Liver (tissue), 3 donors: Measurements from ENCODE around the gene ATP10A.

Experiments
- CTCF ChIP-seq: fragments of 150-350 bp; IDR thresholded peaks from 2 replicates; pipeline ENCODE4 v1.5.1; 2017; ENCODE audit warnings: improper control_type of control experiment, low read depth, low read length; ENCODE audit not compliant: missing input control
- EGR1 ChIP-seq, 2 donors: IDR thresholded peaks; 2 replicates each; pipeline ENCODE4 v1.6.1; 2016 to 2018; ENCODE audit warnings: antibody characterized with exemption in 2 of 2, low read depth in 2 of 2
- HNF4A ChIP-seq, 2 donors: conservative IDR thresholded peaks; 2 replicates each; pipeline ENCODE4 v1.6.1; 2016; ENCODE audit warnings: antibody characterized with exemption in 2 of 2, mild to moderate bottlenecking in 2 of 2
- RAD21 ChIP-seq, 2 donors: IDR thresholded peaks; 2 replicates each; pipeline ENCODE4 v1.6.1; 2016; ENCODE audit warnings: antibody characterized with exemption in 2 of 2, mild to moderate bottlenecking in 2 of 2
- RXRA ChIP-seq, 2 donors: IDR thresholded peaks; 2 replicates each; pipeline ENCODE4 v1.6.1; 2017 to 2018; ENCODE audit warnings: antibody characterized with exemption in 2 of 2, mild to moderate bottlenecking in 1 of 2
- TAF1 ChIP-seq: conservative IDR thresholded peaks from 2 replicates; pipeline ENCODE4 v1.6.1; 2016; ENCODE audit warnings: antibody characterized with exemption, mild to moderate bottlenecking
- YY1 ChIP-seq: IDR thresholded peaks from 2 replicates; pipeline ENCODE4 v1.6.1; 2016; ENCODE audit warnings: antibody characterized with exemption, mild to moderate bottlenecking
- TF ChIP-seq, protein P1 (sequence below): IDR thresholded peaks from 2 replicates; pipeline ENCODE4 v1.6.1; 2016; ENCODE audit warnings: antibody characterized with exemption, mild to moderate bottlenecking
- donor health status: healthy.
- donor health status: healthy.

GRCh38 chr15:25653371-25653770 is 209.8 kb downstream of the ATP10A start:
- TF ChIP-seq CTCF (no peak), TAF1 (no peak), RAD21 (IDR thresholded peaks at IDR 0.05) (no peak), RXRA (IDR thresholded peaks at IDR 0.05) (no peak), YY1 (no peak), EGR1 (IDR thresholded peaks at IDR 0.05; ENCODE audit: low read depth in 2 of 2) (no peak), HNF4A (conservative IDR thresholded peaks at IDR 0.05) (no peak)
- TF ChIP-seq, protein P1, sequence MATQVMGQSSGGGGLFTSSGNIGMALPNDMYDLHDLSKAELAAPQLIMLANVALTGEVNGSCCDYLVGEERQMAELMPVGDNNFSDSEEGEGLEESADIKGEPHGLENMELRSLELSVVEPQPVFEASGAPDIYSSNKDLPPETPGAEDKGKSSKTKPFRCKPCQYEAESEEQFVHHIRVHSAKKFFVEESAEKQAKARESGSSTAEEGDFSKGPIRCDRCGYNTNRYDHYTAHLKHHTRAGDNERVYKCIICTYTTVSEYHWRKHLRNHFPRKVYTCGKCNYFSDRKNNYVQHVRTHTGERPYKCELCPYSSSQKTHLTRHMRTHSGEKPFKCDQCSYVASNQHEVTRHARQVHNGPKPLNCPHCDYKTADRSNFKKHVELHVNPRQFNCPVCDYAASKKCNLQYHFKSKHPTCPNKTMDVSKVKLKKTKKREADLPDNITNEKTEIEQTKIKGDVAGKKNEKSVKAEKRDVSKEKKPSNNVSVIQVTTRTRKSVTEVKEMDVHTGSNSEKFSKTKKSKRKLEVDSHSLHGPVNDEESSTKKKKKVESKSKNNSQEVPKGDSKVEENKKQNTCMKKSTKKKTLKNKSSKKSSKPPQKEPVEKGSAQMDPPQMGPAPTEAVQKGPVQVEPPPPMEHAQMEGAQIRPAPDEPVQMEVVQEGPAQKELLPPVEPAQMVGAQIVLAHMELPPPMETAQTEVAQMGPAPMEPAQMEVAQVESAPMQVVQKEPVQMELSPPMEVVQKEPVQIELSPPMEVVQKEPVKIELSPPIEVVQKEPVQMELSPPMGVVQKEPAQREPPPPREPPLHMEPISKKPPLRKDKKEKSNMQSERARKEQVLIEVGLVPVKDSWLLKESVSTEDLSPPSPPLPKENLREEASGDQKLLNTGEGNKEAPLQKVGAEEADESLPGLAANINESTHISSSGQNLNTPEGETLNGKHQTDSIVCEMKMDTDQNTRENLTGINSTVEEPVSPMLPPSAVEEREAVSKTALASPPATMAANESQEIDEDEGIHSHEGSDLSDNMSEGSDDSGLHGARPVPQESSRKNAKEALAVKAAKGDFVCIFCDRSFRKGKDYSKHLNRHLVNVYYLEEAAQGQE: no peak
